Stimulated activated CD8-positive, alpha-beta memory T cell treated with anti-CD3 and anti-CD28 coated beads, Interleukin-7, amount 100 ng/mL, for 48 hours (primary cell): ENCODE data around the gene NDUFV1.
"Not testable (repeated sequence)": the region's sequence is repeated elsewhere in the genome, so short reads cannot be mapped to it uniquely, and the experiment has no call there.

Experiments used
- DNase-seq, 2 donors: peaks; one replicate each; pipeline ENCODE4 v3.0.0-alpha.2; 2020; ENCODE audit warnings: low read depth in 1 of 2; ENCODE audit errors: extremely low read depth in 1 of 2

NDUFV1 gene

GRCh38 chr11:67651976-67652781 is 45.4 kb downstream of the NDUFV1 start:
- no peak for DNase-seq

- DNase-seq, result no peak
Observed at GRCh38 chr11:67652965-67653845, 46.5 kb downstream of the NDUFV1 start.

- DNase-seq, result no peak
Observed at GRCh38 chr11:67654225-67654624, 47.5 kb downstream of the NDUFV1 start.

GRCh38 chr11:67656278-67656922 is 49.7 kb downstream of the NDUFV1 start:
- no peak for DNase-seq

- DNase-seq, result no peak
Observed at GRCh38 chr11:67657300-67657699, 50.6 kb downstream of the NDUFV1 start.

- DNase-seq, result not testable (repeated sequence)
Observed at GRCh38 chr11:67659651-67660165, 53.0 kb downstream of the NDUFV1 start.

- not testable (repeated sequence) for DNase-seq
Observed at GRCh38 chr11:67660752-67661151, 54.0 kb downstream of the NDUFV1 start.
